PC-9 (cell line): ENCODE measurements around the gene OSBPL2. TPM values are rescaled to one million over a fixed set of nuclear protein-coding genes. Genes with fewer than 3 reads are reported as not detected.

Source experiments
- BruUV-seq: library from RNA; stranded (reverse); fragments of 400-500 nt; replicated peaks from 2 replicates; lab custom pipeline; 2021; lab: Mats Ljungman, UMichigan
- CTCF ChIA-PET: fragments of 300-600 bp; sonication (Branson Sonifier 250); formaldehyde crosslinking; loops from one replicate; lab custom pipeline; 2022; ENCODE audit warnings: antibody characterized with exemption; lab: Charles Lee
- POLR2A ChIA-PET: fragments of 300-600 bp; sonication (Branson Sonifier 250); formaldehyde crosslinking; loops from one replicate; lab custom pipeline; 2022; ENCODE audit warnings: antibody characterized with exemption; ENCODE audit not compliant: unreplicated experiment; lab: Charles Lee
- DNase-seq, 2 experiments: peaks; one replicate each; pipeline versions ENCODE4 v3.0.0 to v3.0.0-alpha.2; 2015 to 2022; ENCODE audit warnings: mixed read lengths in 1 of 2
- H2AFZ ChIP-seq: fragments of 200-600 bp; sonication (generic); 2 replicates; pipeline ENCODE4 v1.8.1; 2017; ENCODE audit warnings: antibody characterized with exemption
- H3F3A ChIP-seq: fragments of 200-600 bp; sonication (generic); 2 replicates; pipeline ENCODE4 v1.8.1; 2017; ENCODE audit warnings: antibody characterized with exemption, mild to moderate bottlenecking, low read depth; ENCODE audit not compliant: insufficient read depth
- H3K27ac ChIP-seq: fragments of 200-600 bp; sonication (generic); 2 replicates; pipeline ENCODE4 v1.6.1; 2016; ENCODE audit warnings: mixed run types
- H3K27me3 ChIP-seq: fragments of 200-600 bp; sonication (generic); 2 replicates; pipeline ENCODE4 v1.6.1; 2016; ENCODE audit warnings: low read depth, mixed run types; ENCODE audit not compliant: insufficient read depth
- H3K36me3 ChIP-seq: fragments of 200-600 bp; sonication (generic); 2 replicates; pipeline ENCODE4 v1.6.1; 2016; ENCODE audit warnings: low read depth, mixed run types
- H3K4me1 ChIP-seq: fragments of 200-600 bp; sonication (generic); replicated peaks from 2 replicates; pipeline ENCODE4 v1.6.1; 2016; ENCODE audit warnings: mixed run types; ENCODE audit not compliant: insufficient read depth
- H3K4me2 ChIP-seq: fragments of 200-600 bp; sonication (generic); 2 replicates; pipeline ENCODE4 v1.6.1; 2017; ENCODE audit warnings: mixed run types
- H3K4me3 ChIP-seq: fragments of 200-600 bp; sonication (generic); 2 replicates; pipeline ENCODE4 v1.6.1; 2016; ENCODE audit warnings: mixed run types
- H3K79me2 ChIP-seq: fragments of 200-600 bp; sonication (generic); 2 replicates; pipeline ENCODE4 v1.6.1; 2017; ENCODE audit warnings: low read depth, mixed run types
- H3K9me2 ChIP-seq: fragments of 200-600 bp; sonication (generic); 2 replicates; pipeline ENCODE4 v1.8.1; 2017; ENCODE audit warnings: mild to moderate bottlenecking; ENCODE audit not compliant: insufficient read depth
- H3K9me3 ChIP-seq: fragments of 200-600 bp; sonication (generic); 2 replicates; pipeline ENCODE4 v1.8.1; 2016; ENCODE audit warnings: low read depth; ENCODE audit not compliant: insufficient read depth
- H4K20me1 ChIP-seq: fragments of 200-600 bp; sonication (generic); 2 replicates; pipeline ENCODE4 v1.8.1; 2017; ENCODE audit not compliant: insufficient read depth
- CTCF ChIP-seq: fragments of 200-600 bp; sonication (generic); conservative IDR thresholded peaks from 2 replicates; pipeline ENCODE4 v1.6.1; 2017; ENCODE audit warnings: mixed run types, antibody characterized with exemption, mild to moderate bottlenecking, moderate library complexity
- EZH2 ChIP-seq: fragments of 200-600 bp; sonication (generic); IDR thresholded peaks from 2 replicates; pipeline ENCODE4 v1.8.0; 2017; ENCODE audit warnings: antibody characterized with exemption, low read depth
- intact Hi-C: fragments of 100-400 bp; cut with micrococcal nuclease; formaldehyde crosslinking; loops from one replicate; pipeline ENCODE4 v1.10.0; 2022; ENCODE audit not compliant: unreplicated experiment
- total RNA-seq: library from RNA; stranded (reverse); gene quantifications from 2 replicates; pipeline ENCODE4 v1.2.3, GENCODE V29; 2021

OSBPL2 gene
- total RNA-seq, 1 experiment from 2014 or later, result 84.8 TPM

- H3K36me3 ChIP-seq, result no peaks in the 10 kb centered on the region
- no peaks in the 10 kb centered on the region for H4K20me1 ChIP-seq
- DNase-seq, result no peak
- H3K9me2 ChIP-seq, result no peaks in the 10 kb centered on the region
- ChIA-PET CTCF (no interaction called here), POLR2A (no interaction called here)
- H3K79me2 ChIP-seq, result no peaks in the 10 kb centered on the region
- peaks cover 19% of the 10 kb centered on the region for H3F3A ChIP-seq
- H3K27ac ChIP-seq, result 0 out of 2 replicates have a peak overlapping the region, but pooled peaks have one; percentile 2
- H2AFZ ChIP-seq, result no peak overlapping the region
- TF ChIP-seq CTCF (no peak), EZH2 (no peak)
- no TSS peak for BruUV-seq
- H3K9me3 ChIP-seq, result no peaks in the 10 kb centered on the region
- H3K4me2 ChIP-seq, result peak overlapping the region; percentile 57
- no peak overlapping the region for H3K4me3 ChIP-seq
- intact Hi-C loops, result no loop called here
- H3K27me3 ChIP-seq, result no peaks in the 10 kb centered on the region
- peaks cover 29% of the 10 kb centered on the region for H3K4me1 ChIP-seq
Observed at GRCh38 chr20:62232770-62233645, 5.3 kb upstream of the OSBPL2 start.

GRCh38 chr20:62233684-62234083, 4.6 kb upstream of the OSBPL2 start:
- CTCF ChIA-PET, result no interaction called here
- no TSS peak for BruUV-seq

GRCh38 chr20:62234339-62234738, 4.0 kb upstream of the OSBPL2 start:
- POLR2A ChIA-PET, result no interaction called here
- H3K4me3 ChIP-seq, result no peak overlapping the region
- no peak for TF ChIP-seq CTCF
- no peak for TF ChIP-seq EZH2

More at GRCh38 chr20:62233684-62234083, 4.6 kb upstream of the OSBPL2 start:
- intact Hi-C loops, result no loop called here
- H2AFZ ChIP-seq, result no peak overlapping the region
- no peaks in the 10 kb centered on the region for H3K27me3 ChIP-seq
- POLR2A ChIA-PET, result no interaction called here
- no peak for TF ChIP-seq EZH2
- TF ChIP-seq CTCF, result no peak
- H3F3A ChIP-seq, result peaks cover 19% of the 10 kb centered on the region
- no peaks in the 10 kb centered on the region for H3K9me2 ChIP-seq
- no peak overlapping the region for H3K27ac ChIP-seq
- H3K4me3 ChIP-seq, result no peak overlapping the region
- no peak overlapping the region for H3K4me2 ChIP-seq
- H3K36me3 ChIP-seq, result no peaks in the 10 kb centered on the region
- no peaks in the 10 kb centered on the region for H4K20me1 ChIP-seq
- peaks cover under 1% of the 10 kb centered on the region for H3K79me2 ChIP-seq
- peaks cover 29% of the 10 kb centered on the region for H3K4me1 ChIP-seq
- no peak for DNase-seq
- H3K9me3 ChIP-seq, result no peaks in the 10 kb centered on the region

More at GRCh38 chr20:62234339-62234738, 4.0 kb upstream of the OSBPL2 start:
- intact Hi-C loops, result no loop called here
- Histone ChIP-seq H3K27me3 (no peaks in the 10 kb centered on the region), H3K79me2 (peaks cover 7% of the 10 kb centered on the region), H3K4me2 (no peak overlapping the region), H3K9me3 (no peaks in the 10 kb centered on the region), H3K9me2 (no peaks in the 10 kb centered on the region), H3K36me3 (no peaks in the 10 kb centered on the region), H3K27ac (no peak overlapping the region), H3K4me1 (peaks cover 29% of the 10 kb centered on the region), H4K20me1 (peaks cover 4% of the 10 kb centered on the region; the same call in 1 of the 2 replicates), H2AFZ (no peak overlapping the region), H3F3A (peaks cover 13% of the 10 kb centered on the region)
- CTCF ChIA-PET, result interaction anchor here (0.5 to 0.6 kb wide), 2 partner anchors 82 to 129 kb away, joined by 3 to 4 read pairs; no protein-coding TSS in a partner anchor
- DNase-seq, result no peak
- no TSS peak for BruUV-seq
